GM10248 (cell line): Measurements from ENCODE around the gene ETV3L.
"Not testable (repeated sequence)": the region's sequence is repeated elsewhere in the genome, so short reads cannot be mapped to it uniquely, and the experiment has no call there.

Experiments
- CTCF ChIA-PET: fragments of 300-600 bp; sonication (Branson Sonifier 250); formaldehyde crosslinking; extraction: SDS; loops from one replicate; lab custom pipeline; 2021; ENCODE audit warnings: antibody characterized with exemption; lab: Yijun Ruan, JAX
- POLR2A ChIA-PET: fragments of 350-650 bp; sonication (Branson Sonifier 250); formaldehyde crosslinking; extraction: SDS; loops from one replicate; lab custom pipeline; 2020; ENCODE audit warnings: antibody characterized with exemption; lab: Yijun Ruan, JAX
- DNase-seq: peaks from one replicate; pipeline ENCODE4 v3.0.0; 2012; ENCODE audit errors: extremely low spot score
- CTCF ChIP-seq: IDR thresholded peaks from 2 replicates; pipeline ENCODE4 v1.5.1; 2012; ENCODE audit warnings: mild to moderate bottlenecking, low read depth; ENCODE audit errors: extremely low read depth, missing control alignments, control extremely low read depth

The ETV3L gene

GRCh38 chr1:157069601-157070000, 30.0 kb downstream of the ETV3L start:
- no peak for DNase-seq
- ChIA-PET POLR2A (no interaction called here), CTCF (interaction anchor here (0.7 to 1.5 kb wide), 5 partner anchors 13 to 86 kb away, joined by 3 to 5 read pairs (median 3); no protein-coding TSS in a partner anchor)
- no peak for TF ChIP-seq CTCF

GRCh38 chr1:157059241-157059640, 40.4 kb downstream of the ETV3L start:
- POLR2A ChIA-PET, CTCF ChIA-PET, DNase-seq: not testable (repeated sequence)

- CTCF ChIA-PET = no interaction called here
- POLR2A ChIA-PET = no interaction called here
- no peak for DNase-seq
- TF ChIP-seq CTCF = no peak
These were observed 43.3 kb downstream of the ETV3L start for GRCh38 chr1:157056269-157056668.

- POLR2A ChIA-PET, CTCF ChIA-PET, DNase-seq: not testable (repeated sequence)
These were observed 43.9 kb downstream of the ETV3L start for GRCh38 chr1:157055729-157056128.

GRCh38 chr1:157050836-157051235, 48.8 kb downstream of the ETV3L start:
- no peak for DNase-seq
- ChIA-PET CTCF (interaction anchor here (1.4 to 2.6 kb wide), 4 partner anchors 11 to 39 kb away, joined by 3 to 7 read pairs (median 6); no protein-coding TSS in a partner anchor), POLR2A (no interaction called here)
- TF ChIP-seq CTCF = no peak

- DNase-seq = no peak
- TF ChIP-seq CTCF = no peak
- ChIA-PET POLR2A (no interaction called here), CTCF (interaction anchor here (1.5 kb wide), 1 partner anchor 43 kb away, joined by 4 read pairs; no protein-coding TSS in a partner anchor)
These were observed 52.6 kb downstream of the ETV3L start for GRCh38 chr1:157047062-157047410.

GRCh38 chr1:157045250-157046218, 54.1 kb downstream of the ETV3L start, which contains the start of gene ARHGEF11:
Gene ARHGEF11 (minus strand): TSS chr1:157045742. CDS start chr1:157044330, 1,412 bp downstream.
- DNase-seq = peak; percentile 81
- TF ChIP-seq CTCF = no peak
- ChIA-PET POLR2A (no interaction called here), CTCF (interaction anchor here (0.7 kb wide), 1 partner anchor 50 kb away, joined by 3 read pairs; no protein-coding TSS in a partner anchor)
